ENCODE data around the gene GNG8. TPM values are rescaled to one million over a fixed set of nuclear protein-coding genes. Genes with fewer than 3 reads are reported as not detected.

Gene GNG8
- polyA plus RNA-seq, 3 donors: 3.2 to 6.9 (median 3.4) TPM

GRCh38 chr19:46585539-46585938 is 50.5 kb downstream of the GNG8 start:
- no peak for DNase-seq (ENCODE audit: extremely low read depth in 1 of 11, low read depth in 9 of 11, low spot score in 4 of 11)

Other genes starting within 250 kb of the GNG8 start
- gene CCDC8, start 222.6 kb downstream of the GNG8 start, polyA plus RNA-seq (ENCODE audit: insufficient read length in 3 of 3): 10 to 100 TPM; 45.3 to 71.4 (median 57.8) TPM
- gene PNMA8C, start 207.3 kb downstream of the GNG8 start, polyA plus RNA-seq (ENCODE audit: insufficient read length in 3 of 3): under 1 TPM; 0.62 to 0.88 (median 0.83) TPM
- 10 to 100 TPM; 43.5 to 71.1 (median 52.2) TPM for gene PNMA8A, start 164.6 kb downstream of the GNG8 start, polyA plus RNA-seq (ENCODE audit: insufficient read length in 3 of 3)
- gene PNMA8B, start 140.3 kb downstream of the GNG8 start, polyA plus RNA-seq (ENCODE audit: insufficient read length in 3 of 3): 1 to 10 TPM; 3.2 to 5.5 (median 4.9) TPM
- gene CALM3, start 34.9 kb downstream of the GNG8 start, polyA plus RNA-seq (ENCODE audit: insufficient read length in 3 of 3): 100 to 1,000 TPM; 391 to 523 (median 470) TPM
- 1 to 10 TPM; 1.3 to 2.8 (median 2.6) TPM for gene PTGIR, start 11.1 kb downstream of the GNG8 start, polyA plus RNA-seq (ENCODE audit: insufficient read length in 3 of 3)
- 10 to 100 TPM; 22.2 to 29.3 (median 23.5) TPM for gene DACT3, start 25.0 kb upstream of the GNG8 start, polyA plus RNA-seq (ENCODE audit: insufficient read length in 3 of 3)
- 10 to 100 TPM; 40.0 to 50.9 (median 41.6) TPM for gene PRKD2, start 80.9 kb upstream of the GNG8 start, polyA plus RNA-seq (ENCODE audit: insufficient read length in 3 of 3)
- 10 to 100 TPM; 19.7 to 25.3 (median 22.1) TPM for gene FKRP, start 109.9 kb upstream of the GNG8 start, polyA plus RNA-seq (ENCODE audit: insufficient read length in 3 of 3)
- gene STRN4, start 110.2 kb upstream of the GNG8 start, polyA plus RNA-seq (ENCODE audit: insufficient read length in 3 of 3): 10 to 100 TPM; 65.0 to 94.2 (median 91.3) TPM
- 10 to 100 TPM; 42.0 to 48.3 (median 47.6) TPM for gene SLC1A5, start 152.4 kb upstream of the GNG8 start, polyA plus RNA-seq (ENCODE audit: insufficient read length in 3 of 3)
- 100 to 1,000 TPM in 1 of 3 donors, 10 to 100 TPM in 2; 90.2 to 120 (median 95.1) TPM for gene AP2S1, start 214.6 kb upstream of the GNG8 start, polyA plus RNA-seq (ENCODE audit: insufficient read length in 3 of 3)
- 10 to 100 TPM; 47.6 to 54.5 (median 49.3) TPM for gene ARHGAP35, start 224.8 kb upstream of the GNG8 start, polyA plus RNA-seq (ENCODE audit: insufficient read length in 3 of 3)

Measured in renal cortex interstitium (tissue), 11 donors.